8988T (cell line): ENCODE measurements around the gene DACH1.

ENCODE experiments used
- DNase-seq: peaks from one replicate; pipeline ENCODE4 v3.0.0; 2011

The DACH1 gene

DNA sequence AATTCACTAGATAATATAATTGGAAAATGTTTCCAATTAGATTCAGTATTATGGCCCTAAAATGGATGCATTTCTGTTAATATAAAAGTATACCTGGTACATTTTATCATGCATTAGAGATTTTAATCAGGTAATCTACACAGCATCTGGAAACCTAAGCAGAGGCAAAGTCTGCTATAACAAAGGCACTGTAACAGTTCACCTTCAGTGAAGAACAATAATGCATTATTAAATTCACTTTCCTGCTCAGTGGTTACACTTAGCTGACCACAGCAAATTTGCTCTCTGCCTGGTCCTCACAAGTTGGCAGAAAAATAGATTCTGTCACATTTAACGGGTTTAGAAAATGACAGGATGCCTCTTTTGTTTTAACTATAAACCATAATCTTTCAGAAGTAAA, 326.9 kb downstream of the DACH1 start:
- no peak for DNase-seq

DNA sequence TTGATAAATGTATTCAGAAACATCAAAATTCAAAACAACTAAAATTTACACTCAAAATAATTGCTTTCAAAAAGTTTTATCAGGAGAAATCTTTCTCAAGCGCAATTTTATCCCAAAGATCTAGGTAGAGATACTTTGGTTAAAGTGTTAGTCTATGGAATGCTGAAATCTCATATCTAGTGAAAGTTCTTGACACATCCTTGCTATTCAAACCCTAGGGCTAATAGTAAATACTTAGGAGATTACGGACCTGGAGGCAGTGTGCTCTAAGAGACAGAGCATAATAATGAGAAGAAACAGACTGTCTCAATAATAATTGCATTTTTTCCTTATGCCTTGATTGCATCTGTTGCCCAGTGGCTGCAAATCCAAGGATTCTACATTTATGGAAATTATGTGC, 330.8 kb downstream of the DACH1 start:
- DNase-seq: no peak

GRCh38 chr13:71524613-71525304, 342.2 kb downstream of the DACH1 start:
- no peak for DNase-seq

GRCh38 chr13:71524245-71524612, 342.8 kb downstream of the DACH1 start:
- DNase-seq: no peak

DNA sequence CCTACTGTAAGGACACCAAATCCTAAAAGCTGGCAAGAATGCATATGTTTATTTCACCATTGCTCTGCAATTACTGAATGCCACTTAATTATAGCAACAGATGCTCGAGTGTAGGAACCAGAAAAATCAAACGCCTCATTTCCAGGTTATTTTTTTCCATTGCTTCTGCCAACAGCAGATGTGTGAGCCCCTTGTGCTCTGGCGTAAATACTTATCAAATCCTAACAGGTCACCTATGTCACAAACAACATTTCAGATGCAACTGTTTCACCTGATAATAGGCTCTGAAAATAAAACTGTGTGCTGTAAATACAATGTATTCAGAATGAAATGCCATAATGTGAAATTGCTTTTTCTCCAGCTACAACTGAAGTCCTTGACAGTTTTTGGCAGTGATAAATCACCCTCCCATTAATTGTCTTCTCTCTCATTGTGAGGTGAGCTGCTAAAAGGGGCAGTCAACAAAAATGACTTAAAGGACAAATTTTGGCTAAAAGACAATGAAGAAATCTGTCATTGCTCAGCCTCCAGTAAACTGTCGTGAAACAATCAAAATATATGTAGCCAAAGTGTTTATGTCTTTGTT, 344.0 kb downstream of the DACH1 start:
- DNase-seq: no peak

GRCh38 chr13:71517004-71517403, 350.0 kb downstream of the DACH1 start:
- no peak for DNase-seq

DNA sequence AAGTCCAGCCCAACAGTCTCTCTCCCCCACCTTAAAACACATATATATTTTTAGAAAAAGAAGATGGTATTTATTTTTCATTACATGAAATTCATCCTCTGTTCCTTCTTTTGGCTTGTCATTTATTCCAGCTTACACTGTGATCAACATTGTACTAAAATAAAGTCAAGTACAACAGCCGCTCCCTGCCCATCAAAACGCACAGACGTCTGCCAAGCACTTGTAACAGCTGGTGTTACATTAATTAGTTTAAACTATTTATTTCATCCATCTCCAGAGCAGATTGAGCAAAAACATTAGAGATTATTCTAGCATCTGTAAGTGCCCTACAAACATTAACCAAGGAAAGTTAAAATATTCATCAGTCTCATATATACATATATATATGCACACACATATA, 350.5 kb downstream of the DACH1 start:
- DNase-seq: no peak

- DNase-seq: no peak
Observed at GRCh38 chr13:71515744-71516038, 351.3 kb downstream of the DACH1 start.

- DNase-seq: no peak
Observed at GRCh38 chr13:71514900-71515743, 351.9 kb downstream of the DACH1 start.

DNA sequence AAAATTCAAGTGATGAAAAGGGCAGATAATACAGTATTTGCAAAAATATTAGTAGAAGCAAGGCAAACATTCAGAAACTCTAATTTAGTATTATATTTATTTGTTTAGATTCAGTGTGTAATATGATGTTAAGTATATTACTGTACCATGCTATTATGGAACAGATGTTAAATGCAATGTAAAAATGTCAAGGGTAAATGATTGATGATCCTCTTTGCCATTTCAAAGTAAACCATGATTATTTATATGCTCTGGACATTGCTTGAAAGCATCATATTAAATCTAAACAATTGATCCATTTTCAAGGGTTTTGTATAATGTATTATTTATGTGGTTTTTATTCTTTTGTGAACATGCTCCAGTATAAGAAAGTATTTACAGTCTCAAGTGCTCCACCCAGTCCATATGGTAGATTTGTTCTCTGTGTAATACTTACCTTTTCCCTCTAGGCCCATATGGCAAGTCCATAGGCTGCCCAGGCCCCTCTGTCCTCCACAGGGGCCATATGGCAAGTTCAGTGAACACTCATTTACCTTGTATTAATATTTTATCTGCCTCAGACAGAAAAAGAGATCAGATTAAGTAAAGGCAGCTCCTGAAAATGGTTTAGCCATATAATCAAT, 353.5 kb downstream of the DACH1 start:
- DNase-seq: no peak

DNA sequence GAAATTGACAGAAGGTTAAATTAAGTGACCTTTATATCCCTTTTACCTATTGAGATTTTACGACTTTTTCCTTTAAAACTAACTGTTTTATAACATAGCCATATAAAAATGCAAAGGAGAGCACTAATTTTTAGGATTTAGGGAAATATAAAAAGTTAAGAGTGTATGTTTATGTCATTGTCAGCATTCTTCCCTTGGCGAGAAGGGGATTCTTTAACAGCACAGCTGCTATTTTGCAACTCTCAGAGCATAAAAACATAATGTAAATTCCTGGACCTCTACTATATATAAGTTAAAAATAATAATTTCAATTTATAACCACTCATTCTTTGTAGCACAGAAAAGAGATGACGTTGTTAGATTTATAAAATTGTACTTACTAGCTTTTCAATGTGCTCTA, 363.2 kb downstream of the DACH1 start:
- no peak for DNase-seq

GRCh38 chr13:71499944-71500514, 367.0 kb downstream of the DACH1 start:
- DNase-seq: no peak

DNA sequence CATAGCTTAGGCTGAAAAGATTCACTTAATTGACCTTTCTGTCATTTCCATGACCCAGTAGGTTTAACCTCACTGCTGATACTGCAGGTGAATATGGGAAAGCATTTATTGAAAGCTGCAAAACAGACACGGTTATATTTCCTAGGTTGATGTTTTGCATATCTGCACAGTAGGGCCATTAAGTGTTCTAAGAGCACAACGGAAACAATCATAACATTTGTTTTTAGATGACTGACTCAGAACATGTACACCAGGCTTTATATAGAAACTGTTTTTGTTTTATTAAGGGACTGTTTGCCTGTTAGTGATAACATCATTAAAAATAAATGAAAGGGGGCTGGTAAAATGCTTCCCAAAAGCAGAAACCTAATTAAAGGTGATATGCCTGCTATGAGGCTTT, 367.8 kb downstream of the DACH1 start:
- no peak for DNase-seq

DNA sequence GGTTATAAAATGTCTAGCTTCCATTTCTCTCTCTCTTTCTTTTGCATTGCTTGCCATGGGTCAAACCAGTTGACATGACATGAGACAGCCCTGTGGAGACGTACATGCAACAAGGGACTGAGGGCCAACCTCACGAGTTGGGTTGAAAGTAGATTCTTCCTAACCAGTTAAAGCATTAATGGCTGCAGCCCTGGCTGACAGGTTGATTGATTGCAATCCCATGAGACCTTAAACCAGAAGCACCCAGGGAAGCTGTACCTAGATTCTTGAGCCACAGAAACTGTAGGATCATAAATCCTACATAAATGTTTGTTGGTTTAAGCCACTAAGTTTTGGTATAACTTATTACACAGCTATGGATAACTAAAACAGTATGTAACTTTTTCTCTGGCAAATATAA, 373.8 kb downstream of the DACH1 start:
- no peak for DNase-seq

DNA sequence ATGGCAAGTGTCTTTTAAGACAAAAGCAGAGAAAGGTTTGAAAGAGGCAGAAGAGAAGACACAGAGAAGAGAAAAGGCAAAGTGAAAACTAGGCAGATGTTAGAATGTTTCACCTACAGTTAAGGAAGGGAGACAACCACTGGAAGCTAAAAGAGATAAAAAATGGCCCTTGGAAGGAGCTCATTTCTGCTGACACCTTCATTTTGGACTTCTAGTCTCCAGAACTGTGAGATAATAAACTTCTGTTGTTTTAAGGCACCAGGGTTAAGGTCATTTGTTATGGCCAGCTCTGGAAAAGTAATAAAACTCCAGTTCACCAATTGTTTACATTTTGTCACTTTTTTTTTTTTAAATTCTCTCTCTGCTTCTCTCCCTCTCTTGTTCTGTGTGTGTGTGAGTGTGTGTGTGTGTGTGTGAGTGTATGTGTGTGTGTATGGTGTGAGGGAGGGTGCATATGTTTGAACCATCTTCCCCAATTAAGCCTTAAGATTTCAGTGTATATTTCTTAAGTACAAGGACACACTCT, 374.6 kb downstream of the DACH1 start:
- no peak for DNase-seq

GRCh38 chr13:71491010-71491409, 376.0 kb downstream of the DACH1 start:
- no peak for DNase-seq

GRCh38 chr13:71489041-71489440, 378.0 kb downstream of the DACH1 start:
- DNase-seq: no peak

DNA sequence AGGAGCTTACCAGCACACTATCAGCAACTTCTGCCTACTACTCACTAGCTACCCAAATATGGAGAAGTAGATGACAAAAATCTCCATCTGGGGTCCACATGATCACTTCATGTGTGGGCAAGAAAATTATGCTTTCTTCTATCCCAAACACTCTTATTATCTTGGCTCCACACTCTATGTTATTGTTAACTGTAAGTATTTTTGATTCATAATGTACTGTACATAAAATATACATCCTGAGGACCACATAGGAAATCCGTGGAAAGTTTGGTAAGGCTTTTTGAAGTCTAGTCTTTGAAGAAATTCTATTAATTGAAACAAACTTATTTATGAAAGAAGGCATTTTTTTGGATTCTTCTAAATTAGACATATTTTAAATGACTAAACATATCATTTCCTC, 378.8 kb downstream of the DACH1 start:
- no peak for DNase-seq

GRCh38 chr13:71485913-71486312, 381.1 kb downstream of the DACH1 start:
- DNase-seq: no peak

DNA sequence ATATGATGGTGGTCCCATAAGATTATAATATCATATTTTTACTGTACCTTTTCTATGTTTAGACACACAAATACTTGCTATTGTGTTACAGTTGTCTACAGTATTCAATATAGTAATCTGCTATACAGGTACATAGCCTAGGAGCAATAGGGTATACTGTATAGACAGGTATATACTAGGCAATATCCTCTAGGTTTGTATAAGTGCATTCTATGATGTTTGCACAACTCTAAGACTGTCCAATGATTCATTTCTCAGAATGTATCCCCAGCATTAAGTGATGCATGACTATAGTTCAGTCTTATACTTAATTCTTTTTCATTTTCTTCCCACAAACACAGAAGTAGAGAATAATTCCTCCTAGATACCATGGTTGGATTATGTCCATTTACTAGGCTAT, 383.3 kb downstream of the DACH1 start:
- no peak for DNase-seq

DNA sequence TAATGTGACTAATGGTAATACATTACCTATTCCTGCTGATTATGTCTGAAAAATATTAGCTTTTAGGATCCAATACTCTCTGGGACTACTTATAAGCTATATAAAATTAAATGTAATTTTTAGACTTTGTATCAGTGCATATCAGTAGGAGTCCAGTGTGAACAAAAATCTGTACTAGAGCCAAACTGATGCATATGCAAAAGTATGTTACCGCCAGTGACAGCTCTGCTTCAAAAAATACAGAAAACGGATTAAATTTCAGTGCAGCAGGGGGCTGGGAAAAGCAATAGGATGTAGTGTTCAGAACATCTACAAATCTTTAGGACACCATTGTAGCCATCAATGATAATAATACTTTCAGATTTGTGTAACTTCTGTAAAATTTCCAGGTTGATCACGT, 385.5 kb downstream of the DACH1 start:
- DNase-seq: no peak

DNA sequence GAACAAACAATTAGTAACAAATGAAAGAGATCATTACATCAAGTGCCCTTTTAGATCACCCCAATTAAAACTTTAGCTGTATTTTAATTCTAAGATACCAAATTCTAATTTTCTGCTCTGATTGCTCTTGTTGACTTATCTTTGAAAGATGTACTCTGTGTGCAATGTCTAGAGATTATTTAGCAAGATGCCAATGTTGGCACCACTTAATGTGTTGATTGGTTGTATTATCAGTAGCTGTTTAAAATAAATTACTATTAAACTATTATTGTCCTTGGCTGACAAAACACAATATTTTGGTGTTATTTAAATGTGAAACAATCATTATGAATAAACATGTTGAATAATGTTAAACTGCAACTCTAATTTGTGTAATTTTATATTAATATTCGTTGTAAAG, 386.0 kb downstream of the DACH1 start:
- DNase-seq: no peak

- DNase-seq: no peak
Observed at GRCh38 chr13:71477735-71478134, 389.3 kb downstream of the DACH1 start.
